ENCODE measurements around the gene SH3RF2. TPM values are rescaled to one million over a fixed set of nuclear protein-coding genes. Genes with fewer than 3 reads are reported as not detected.

Gene SH3RF2
- total and polyA plus RNA-seq, 10 of the 15 experiments (the other 5 are each of a cell fraction or from before 2014, with no cell fraction given): 0.15 TPM; not detected in 9

DNA sequence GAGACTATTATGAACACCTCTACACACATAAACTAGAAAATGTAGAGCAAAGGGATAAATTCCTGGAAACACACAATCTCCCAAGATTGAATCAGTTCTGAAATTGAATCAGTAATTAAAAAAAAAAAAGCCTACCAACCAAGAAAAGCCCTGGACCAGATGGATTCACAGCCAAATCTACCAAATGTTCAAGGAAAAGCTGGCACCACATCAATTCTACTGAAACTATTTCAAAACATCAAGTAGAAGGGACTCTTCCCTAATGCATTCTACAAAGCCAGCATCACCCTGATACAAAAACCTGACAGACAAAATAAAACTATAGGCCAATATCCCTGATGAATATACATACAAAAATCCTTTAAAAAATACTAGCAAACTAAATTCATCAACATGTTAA lies 38.2 kb upstream of the SH3RF2 start:
- FAIRE-seq (no peak), DNase-seq (ENCODE audit: low read depth, low spot score) (no peak), ATAC-seq (no peak)
- intact Hi-C loops (cut with micrococcal nuclease; ENCODE audit: unreplicated experiment): no loop called here
- Histone ChIP-seq H3K36me3 (ENCODE audit: control insufficient read depth in 2 of 2, insufficient read depth in 2 of 2, low read length in 1 of 2) (no peaks in the 10 kb centered on the region), H3K4me1 (ENCODE audit: control insufficient read depth, insufficient read depth, low read length) (no peaks in the 10 kb centered on the region), H3K9me3 (replicated peaks; ENCODE audit: control insufficient read depth, insufficient read depth, low read length) (no peaks in the 10 kb centered on the region), H4K20me1 (ENCODE audit: control insufficient read depth, insufficient read depth) (no peaks in the 10 kb centered on the region), H3K27me3 (replicated peaks in 1 of 2; ENCODE audit: control insufficient read depth in 2 of 2, insufficient read depth in 2 of 2, low read length in 1 of 2) (no peaks in the 10 kb centered on the region), H3K4me2 (ENCODE audit: control insufficient read depth, insufficient read depth) (no peak overlapping the region), H3K9ac (ENCODE audit: control insufficient read depth, insufficient read depth, low read length) (no peak overlapping the region), H3K4me3 (no peak overlapping the region), H2AFZ (ENCODE audit: control insufficient read depth, low read depth, low read length) (no peak overlapping the region), H3K79me2 (ENCODE audit: control insufficient read depth, insufficient read depth, low read length) (no peaks in the 10 kb centered on the region), H3K27ac (ENCODE audit: control insufficient read depth, insufficient read depth) (no peak overlapping the region)
- in situ Hi-C loops (cut with MboI): no loop called here
- SMC1A ChIA-PET (ENCODE audit: uncharacterized antibody, unreplicated experiment): no interaction called here
- no TSS peak for BruUV-seq (replicated peaks)
- RAD21 ChIA-PET (ENCODE audit: unreplicated experiment): no interaction called here
- CTCF ChIA-PET: no interaction called here
- POLR2A ChIA-PET: no interaction called here
- TF ChIP-seq PBX3 (IDR thresholded peaks at IDR 0.05; ENCODE audit: insufficient replicate concordance, low read depth, low read length) (no peak), POU2F2 (IDR thresholded peaks at IDR 0.05; ENCODE audit: borderline replicate concordance, low read depth, low read length) (no peak)

- H3K9me3 ChIP-seq (replicated peaks; ENCODE audit: control insufficient read depth, insufficient read depth, low read length): no peaks in the 10 kb centered on the region
- H3K4me1 ChIP-seq (ENCODE audit: control insufficient read depth, insufficient read depth, low read length): no peaks in the 10 kb centered on the region
- no peaks in the 10 kb centered on the region for H3K27me3 ChIP-seq (replicated peaks in 1 of 2; ENCODE audit: control insufficient read depth in 2 of 2, insufficient read depth in 2 of 2, low read length in 1 of 2)
- H3K79me2 ChIP-seq (ENCODE audit: control insufficient read depth, insufficient read depth, low read length): no peaks in the 10 kb centered on the region
- intact Hi-C loops (cut with micrococcal nuclease; ENCODE audit: unreplicated experiment): no loop called here
- CTCF ChIA-PET: no interaction called here
- H3K4me3 ChIP-seq: no peak overlapping the region
- no peak overlapping the region for H3K4me2 ChIP-seq (ENCODE audit: control insufficient read depth, insufficient read depth)
- H3K9ac ChIP-seq (ENCODE audit: control insufficient read depth, insufficient read depth, low read length): no peak overlapping the region
- DNase-seq (ENCODE audit: low read depth, low spot score) (no peak), FAIRE-seq (no peak), ATAC-seq (no peak)
- in situ Hi-C loops (cut with MboI): no loop called here
- H4K20me1 ChIP-seq (ENCODE audit: control insufficient read depth, insufficient read depth): no peaks in the 10 kb centered on the region
- 0% methylated on average over 1 of the region's 1 CpG for WGBS (ENCODE audit: insufficient coverage, insufficient replicate concordance, low lambda C conversion rate, missing lambda C conversion rate)
- RAD21 ChIA-PET (ENCODE audit: unreplicated experiment): no interaction called here
- SMC1A ChIA-PET (ENCODE audit: uncharacterized antibody, unreplicated experiment): no interaction called here
- no peak overlapping the region for H3K27ac ChIP-seq (ENCODE audit: control insufficient read depth, insufficient read depth)
- H3K36me3 ChIP-seq (ENCODE audit: control insufficient read depth in 2 of 2, insufficient read depth in 2 of 2, low read length in 1 of 2): no peaks in the 10 kb centered on the region
- POLR2A ChIA-PET: interaction anchor here (0.6 kb wide), 1 partner anchor 243 kb away, joined by 3 read pairs; no protein-coding TSS in a partner anchor
- no TSS peak for BruUV-seq (replicated peaks)
- H2AFZ ChIP-seq (ENCODE audit: control insufficient read depth, low read depth, low read length): no peak overlapping the region
- TF ChIP-seq BRCA1 (IDR thresholded peaks at IDR 0.05; ENCODE audit: low read depth, low read length) (no peak), ZBED1 (IDR thresholded peaks at IDR 0.05; ENCODE audit: borderline replicate concordance) (no peak), RELB (IDR thresholded peaks at IDR 0.05; ENCODE audit: low read depth) (no peak), IKZF1 (conservative IDR thresholded peaks at IDR 0.05) (no peak), KLF5 (IDR thresholded peaks at IDR 0.05; ENCODE audit: partially characterized antibody) (no peak), SRF (IDR thresholded peaks at IDR 0.05; ENCODE audit: low read depth in 2 of 2, low read length in 2 of 2) (no peak), MYB (IDR thresholded peaks at IDR 0.05; ENCODE audit: borderline replicate concordance, low read depth, low read length) (no peak), POU2F2 (IDR thresholded peaks at IDR 0.05; ENCODE audit: borderline replicate concordance, low read depth, low read length) (no peak), BMI1 (IDR thresholded peaks at IDR 0.05; ENCODE audit: borderline replicate concordance) (no peak), ZZZ3 (IDR thresholded peaks at IDR 0.05; ENCODE audit: control insufficient read depth, insufficient read length, low read depth) (no peak), IRF4 (IDR thresholded peaks at IDR 0.05; ENCODE audit: low read depth, low read length) (no peak), SREBF1 (IDR thresholded peaks at IDR 0.05; ENCODE audit: low read length) (no peak), PAX8 (IDR thresholded peaks at IDR 0.05) (no peak)
- TF ChIP-seq, protein P1, sequence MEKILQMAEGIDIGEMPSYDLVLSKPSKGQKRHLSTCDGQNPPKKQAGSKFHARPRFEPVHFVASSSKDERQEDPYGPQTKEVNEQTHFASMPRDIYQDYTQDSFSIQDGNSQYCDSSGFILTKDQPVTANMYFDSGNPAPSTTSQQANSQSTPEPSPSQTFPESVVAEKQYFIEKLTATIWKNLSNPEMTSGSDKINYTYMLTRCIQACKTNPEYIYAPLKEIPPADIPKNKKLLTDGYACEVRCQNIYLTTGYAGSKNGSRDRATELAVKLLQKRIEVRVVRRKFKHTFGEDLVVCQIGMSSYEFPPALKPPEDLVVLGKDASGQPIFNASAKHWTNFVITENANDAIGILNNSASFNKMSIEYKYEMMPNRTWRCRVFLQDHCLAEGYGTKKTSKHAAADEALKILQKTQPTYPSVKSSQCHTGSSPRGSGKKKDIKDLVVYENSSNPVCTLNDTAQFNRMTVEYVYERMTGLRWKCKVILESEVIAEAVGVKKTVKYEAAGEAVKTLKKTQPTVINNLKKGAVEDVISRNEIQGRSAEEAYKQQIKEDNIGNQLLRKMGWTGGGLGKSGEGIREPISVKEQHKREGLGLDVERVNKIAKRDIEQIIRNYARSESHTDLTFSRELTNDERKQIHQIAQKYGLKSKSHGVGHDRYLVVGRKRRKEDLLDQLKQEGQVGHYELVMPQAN (conservative IDR thresholded peaks at IDR 0.05): no peak
Measured at GRCh38 chr5:145902421-145902820, 34.0 kb upstream of the SH3RF2 start.

Data from GM12878 (cell line).